ENCODE data around the gene C17orf58.

C17orf58 gene

DNA sequence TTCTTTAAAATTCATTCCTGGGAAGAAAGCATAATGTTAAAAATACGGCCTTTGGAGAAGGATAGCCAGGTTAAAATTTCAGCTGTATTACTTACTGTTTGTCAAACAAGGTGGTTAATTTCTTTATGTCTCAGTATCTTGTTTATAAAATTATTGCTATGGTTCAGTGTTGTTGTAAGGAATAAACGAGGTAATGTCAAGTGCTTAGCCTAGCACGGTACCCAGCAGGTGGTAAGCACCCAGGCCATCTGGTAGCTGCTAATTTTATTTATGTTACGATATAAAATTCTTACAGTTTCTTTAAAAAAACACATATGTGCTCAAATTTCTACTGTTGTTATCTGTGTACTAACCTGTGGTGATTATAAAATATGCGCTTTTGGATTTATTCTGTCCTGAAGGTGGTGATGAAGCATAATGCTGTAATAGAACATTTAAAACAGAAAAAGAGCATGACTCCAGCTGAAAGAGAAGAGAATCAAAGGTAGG is 48.9 kb downstream of the C17orf58 start:
- DNase-seq, result peak; percentile 60

DNA sequence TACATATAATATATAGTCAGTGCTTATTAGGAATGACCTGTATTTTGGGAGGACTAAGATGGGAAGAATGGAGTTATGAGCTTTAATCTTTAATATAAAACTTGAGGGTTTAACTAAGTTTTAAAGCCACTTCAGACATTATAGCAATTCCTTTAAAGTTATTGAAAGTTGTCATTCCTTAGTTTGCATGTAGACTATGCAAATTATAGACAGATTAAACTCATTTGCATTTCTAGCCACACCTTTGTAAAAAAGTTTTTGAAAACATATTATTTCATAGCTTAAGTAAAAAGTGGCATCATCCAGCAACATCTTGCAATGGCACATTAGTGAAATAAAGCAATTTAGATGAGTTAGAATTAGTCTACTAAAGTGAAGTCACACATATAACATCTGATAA is 49.8 kb downstream of the C17orf58 start:
- DNase-seq, result no peak

DNA sequence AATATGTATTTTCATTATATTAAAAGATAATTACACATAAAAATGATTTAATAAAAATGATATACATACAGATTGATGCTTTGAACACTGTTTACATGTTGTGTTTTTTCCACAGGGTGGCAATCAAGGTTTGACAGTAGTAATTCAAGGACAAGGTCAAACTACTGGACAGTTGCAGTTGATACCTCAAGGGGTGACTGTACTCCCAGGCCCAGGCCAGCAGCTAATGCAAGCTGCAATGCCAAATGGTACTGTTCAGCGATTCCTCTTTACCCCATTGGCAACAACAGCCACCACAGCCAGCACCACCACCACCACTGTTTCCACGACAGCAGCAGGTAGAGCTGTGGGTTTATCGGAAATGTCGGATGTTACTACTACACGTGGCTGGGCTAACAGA is 52.2 kb downstream of the C17orf58 start:
- no peak for DNase-seq

DNA sequence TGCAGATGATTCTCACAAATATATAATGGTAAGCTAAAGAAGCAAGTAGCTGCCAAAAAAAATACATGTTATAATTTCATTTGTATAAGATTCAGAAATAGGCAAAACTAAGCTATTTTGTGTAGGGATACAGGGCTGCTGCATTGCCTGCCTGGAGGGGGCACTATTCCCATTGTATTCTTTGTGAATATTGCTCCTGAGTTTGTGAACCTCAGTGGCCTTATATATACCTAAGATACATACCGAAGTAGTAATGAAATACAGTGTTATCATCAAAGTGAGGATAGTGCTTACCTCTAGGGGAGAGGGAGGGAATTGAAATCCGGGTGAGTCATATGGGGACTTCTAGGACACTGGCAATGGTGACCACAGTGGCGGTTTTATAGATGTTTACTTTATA is 53.5 kb downstream of the C17orf58 start:
- DNase-seq, result no peak

All from NCI-H510A treated with DMSO at 0.1 percent for 48 hours (cell line).